GM12864 (cell line): ENCODE measurements around the gene KDM4B.

Experiments used
- DNase-seq: peaks from one replicate; pipeline ENCODE4 v3.0.0-alpha.2; 2011; ENCODE audit warnings: low read depth
- H3K4me3 ChIP-seq: 2 replicates; pipeline ENCODE4 v1.5.1; 2011; ENCODE audit warnings: mild to moderate bottlenecking, low read depth, low read length, control low read depth
- CTCF ChIP-seq: IDR thresholded peaks from 2 replicates; pipeline ENCODE4 v1.5.1; 2011; ENCODE audit warnings: low read depth, mild to moderate bottlenecking, moderate library complexity, low read length, control low read depth, inconsistent platforms; ENCODE audit errors: missing control alignments

The KDM4B gene

GRCh38 chr19:4983346-4984105 is 14.6 kb downstream of the KDM4B start:
- no peak for TF ChIP-seq CTCF
- no peak for DNase-seq

GRCh38 chr19:4984106-4984380 is 15.1 kb downstream of the KDM4B start:
- no peak overlapping the region for H3K4me3 ChIP-seq
- DNase-seq, result no peak
- no peak for TF ChIP-seq CTCF

More at GRCh38 chr19:4983346-4984105, 14.6 kb downstream of the KDM4B start:
- no peak overlapping the region for H3K4me3 ChIP-seq

- DNase-seq, result no peak
- no peak overlapping the region for H3K4me3 ChIP-seq
- TF ChIP-seq CTCF, result no peak
Measured at GRCh38 chr19:4984438-4984990, 15.6 kb downstream of the KDM4B start.

- no peak overlapping the region for H3K4me3 ChIP-seq
- DNase-seq, result no peak
- no peak for TF ChIP-seq CTCF
Measured at GRCh38 chr19:4985551-4985991, 16.7 kb downstream of the KDM4B start.

GRCh38 chr19:4986056-4986455 is 17.1 kb downstream of the KDM4B start:
- no peak overlapping the region for H3K4me3 ChIP-seq
- TF ChIP-seq CTCF, result no peak
- no peak for DNase-seq

- H3K4me3 ChIP-seq, result no peak overlapping the region
- no peak for DNase-seq
- TF ChIP-seq CTCF, result no peak
Measured at GRCh38 chr19:4986471-4986891, 17.6 kb downstream of the KDM4B start.

- H3K4me3 ChIP-seq, result no peak overlapping the region
- no peak for DNase-seq
- no peak for TF ChIP-seq CTCF
Measured at GRCh38 chr19:4987256-4987655, 18.3 kb downstream of the KDM4B start.
